HepG2 (cell line): ENCODE measurements around the gene SLC43A3. TPM values are rescaled to one million over a fixed set of nuclear protein-coding genes. Genes with fewer than 3 reads are reported as not detected.

Experiments
- DNMT1 ChIP-seq: sonication (generic); formaldehyde crosslinking; IDR thresholded peaks from 2 replicates; pipeline ENCODE4 v1.5.1; 2020; ENCODE audit warnings: mild to moderate bottlenecking, missing genetic modification reagents
- MTA3 ChIP-seq: sonication (generic); formaldehyde crosslinking; IDR thresholded peaks from 2 replicates; pipeline ENCODE4 v1.4.0; 2020; ENCODE audit warnings: missing genetic modification reagents
- PTBP1 ChIP-seq: fragments of 200-400 bp; formaldehyde crosslinking; IDR thresholded peaks from 2 replicates; pipeline ENCODE4 v1.6.1; 2018; ENCODE audit warnings: low read length, low read depth; ENCODE audit not compliant: poor library complexity, severe bottlenecking
- RCOR2 ChIP-seq: IDR thresholded peaks from 2 replicates; pipeline ENCODE4 v1.6.1; 2016; ENCODE audit warnings: missing biosample characterization, missing genetic modification reagents
- SPEN ChIP-seq: sonication (generic); formaldehyde crosslinking; IDR thresholded peaks from 2 replicates; pipeline ENCODE4 v1.5.1; 2020; ENCODE audit warnings: low read depth, mild to moderate bottlenecking, missing genetic modification reagents
- ZFAT ChIP-seq: sonication (generic); formaldehyde crosslinking; conservative IDR thresholded peaks from 2 replicates; pipeline ENCODE4 v1.8.1; 2023; ENCODE audit warnings: missing genetic modification reagents, inconsistent platforms
- ZNF282 ChIP-seq: fragments of 450-650 bp; IDR thresholded peaks from 2 replicates; pipeline ENCODE4 v1.6.1; 2018; ENCODE audit not compliant: partially characterized antibody
- ZNF530 ChIP-seq: sonication (generic); formaldehyde crosslinking; IDR thresholded peaks from 2 replicates; pipeline ENCODE4 v1.5.0; 2020; ENCODE audit warnings: low read depth, mild to moderate bottlenecking, missing genetic modification reagents
- ZNF567 ChIP-seq: sonication (generic); formaldehyde crosslinking; IDR thresholded peaks from 2 replicates; pipeline ENCODE4 v1.8.1; 2023; ENCODE audit warnings: mild to moderate bottlenecking, missing genetic modification reagents, borderline replicate concordance
- ZNF773 ChIP-seq: sonication (generic); formaldehyde crosslinking; IDR thresholded peaks from 2 replicates; pipeline ENCODE4 v1.4.0; 2020; ENCODE audit warnings: missing genetic modification reagents, borderline replicate concordance
- polyA plus RNA-seq, 8 experiments: library from polyadenylated mRNA; depleted of rRNA in 3 of 8; stranded (reverse) in 7 of 8; unstranded in 1 of 8; fragments of >200 nt; fragmentation: Illumina TruSeq in 4 of 8; extraction: Trizol in 4 of 8; gene quantifications; 2 replicates each; pipeline versions ENCODE4 v1.2.1 to v1.2.3, GENCODE V29; 2011 to 2016; ENCODE audit warnings: low read depth in 4 of 8, missing spikeins in 1 of 8, mixed read lengths in 1 of 8; ENCODE audit not compliant: insufficient read depth in 1 of 8
- total RNA-seq, 5 experiments: library from RNA; depleted of rRNA; stranded (reverse); fragments of >200 nt; fragmentation: Illumina TruSeq; extraction: Trizol; gene quantifications; 2 replicates each; pipeline ENCODE4 v1.2.3, GENCODE V29; 2016; ENCODE audit warnings: low read depth in 1 of 5
- TF ChIP-seq, protein P1 (sequence below): sonication (generic); formaldehyde crosslinking; IDR thresholded peaks from 2 replicates; pipeline ENCODE4 v1.8.0; 2023; ENCODE audit warnings: mild to moderate bottlenecking, missing genetic modification reagents
- TF ChIP-seq, protein P2 (sequence below): sonication (generic); formaldehyde crosslinking; IDR thresholded peaks from 2 replicates; pipeline ENCODE4 v1.4.0; 2020; ENCODE audit warnings: missing genetic modification reagents
- TF ChIP-seq, protein P3 (sequence below): sonication (generic); formaldehyde crosslinking; IDR thresholded peaks from 2 replicates; pipeline ENCODE4 v1.9.0; 2022; ENCODE audit warnings: low read depth, missing genetic modification reagents
- TF ChIP-seq, protein P4 (sequence below): sonication (generic); formaldehyde crosslinking; IDR thresholded peaks from 2 replicates; pipeline ENCODE4 v1.4.0; 2020; ENCODE audit warnings: mild to moderate bottlenecking, missing genetic modification reagents
- TF ChIP-seq, protein P5 (sequence below): sonication (generic); formaldehyde crosslinking; IDR thresholded peaks from 2 replicates; pipeline ENCODE4 v1.9.0; 2021; ENCODE audit warnings: missing genetic modification reagents, borderline replicate concordance
- TF ChIP-seq, protein P6 (sequence below): sonication (generic); formaldehyde crosslinking; IDR thresholded peaks from 2 replicates; pipeline ENCODE4 v1.4.0; 2020; ENCODE audit warnings: missing genetic modification reagents, mild to moderate bottlenecking, borderline replicate concordance

The SLC43A3 gene
- total and polyA plus RNA-seq, 2 of the 13 experiments (the other 11 are each of a cell fraction or from before 2014, with no cell fraction given), result 2.6 TPM; not detected in 1

DNA sequence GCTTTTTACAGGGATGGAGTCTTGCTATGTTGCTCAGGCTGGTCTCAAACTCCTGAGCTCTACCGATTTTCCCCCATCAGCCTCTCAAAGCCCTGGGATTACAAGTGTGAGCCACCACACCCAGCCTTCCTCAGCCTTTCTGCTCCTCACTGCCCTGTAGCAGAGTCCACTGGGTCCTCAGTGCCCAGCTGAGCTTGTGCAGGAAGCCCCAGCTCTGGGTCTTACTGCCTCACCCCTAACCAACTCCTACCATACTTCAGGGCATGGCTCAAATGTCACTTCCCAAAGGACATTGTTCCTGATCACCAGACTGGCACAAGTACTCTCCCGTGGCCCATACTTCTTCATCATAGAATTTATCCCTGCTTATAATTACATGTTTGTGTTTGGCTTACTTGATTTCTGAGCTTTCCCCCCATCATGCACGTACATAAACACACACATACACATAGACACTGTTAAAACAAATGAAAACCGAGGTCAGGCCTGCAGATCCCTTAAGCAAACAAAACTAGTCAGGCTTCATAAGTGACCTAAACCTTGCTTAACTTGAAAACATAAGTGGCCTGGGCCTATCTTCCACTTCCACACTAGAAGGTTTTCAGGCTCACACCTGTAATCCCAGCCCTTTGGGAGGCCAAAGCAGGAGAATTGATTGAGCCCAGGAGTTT lies 14.0 kb upstream of the SLC43A3 start (continued):
- TF ChIP-seq, protein P1, sequence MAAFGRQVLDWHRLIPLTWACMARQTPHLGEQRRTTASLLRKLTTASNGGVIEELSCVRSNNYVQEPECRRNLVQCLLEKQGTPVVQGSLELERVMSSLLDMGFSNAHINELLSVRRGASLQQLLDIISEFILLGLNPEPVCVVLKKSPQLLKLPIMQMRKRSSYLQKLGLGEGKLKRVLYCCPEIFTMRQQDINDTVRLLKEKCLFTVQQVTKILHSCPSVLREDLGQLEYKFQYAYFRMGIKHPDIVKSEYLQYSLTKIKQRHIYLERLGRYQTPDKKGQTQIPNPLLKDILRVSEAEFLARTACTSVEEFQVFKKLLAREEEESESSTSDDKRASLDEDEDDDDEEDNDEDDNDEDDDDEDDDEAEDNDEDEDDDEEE (CRISPR knock-in tag), result no peak
- no peak for TF ChIP-seq ZNF530 (CRISPR knock-in tag)
- no peak for TF ChIP-seq ZNF773 (CRISPR knock-in tag)
- TF ChIP-seq DNMT1 (CRISPR knock-in tag), result no peak
- no peak for TF ChIP-seq RCOR2
- TF ChIP-seq MTA3, result no peak
- TF ChIP-seq, protein P2, sequence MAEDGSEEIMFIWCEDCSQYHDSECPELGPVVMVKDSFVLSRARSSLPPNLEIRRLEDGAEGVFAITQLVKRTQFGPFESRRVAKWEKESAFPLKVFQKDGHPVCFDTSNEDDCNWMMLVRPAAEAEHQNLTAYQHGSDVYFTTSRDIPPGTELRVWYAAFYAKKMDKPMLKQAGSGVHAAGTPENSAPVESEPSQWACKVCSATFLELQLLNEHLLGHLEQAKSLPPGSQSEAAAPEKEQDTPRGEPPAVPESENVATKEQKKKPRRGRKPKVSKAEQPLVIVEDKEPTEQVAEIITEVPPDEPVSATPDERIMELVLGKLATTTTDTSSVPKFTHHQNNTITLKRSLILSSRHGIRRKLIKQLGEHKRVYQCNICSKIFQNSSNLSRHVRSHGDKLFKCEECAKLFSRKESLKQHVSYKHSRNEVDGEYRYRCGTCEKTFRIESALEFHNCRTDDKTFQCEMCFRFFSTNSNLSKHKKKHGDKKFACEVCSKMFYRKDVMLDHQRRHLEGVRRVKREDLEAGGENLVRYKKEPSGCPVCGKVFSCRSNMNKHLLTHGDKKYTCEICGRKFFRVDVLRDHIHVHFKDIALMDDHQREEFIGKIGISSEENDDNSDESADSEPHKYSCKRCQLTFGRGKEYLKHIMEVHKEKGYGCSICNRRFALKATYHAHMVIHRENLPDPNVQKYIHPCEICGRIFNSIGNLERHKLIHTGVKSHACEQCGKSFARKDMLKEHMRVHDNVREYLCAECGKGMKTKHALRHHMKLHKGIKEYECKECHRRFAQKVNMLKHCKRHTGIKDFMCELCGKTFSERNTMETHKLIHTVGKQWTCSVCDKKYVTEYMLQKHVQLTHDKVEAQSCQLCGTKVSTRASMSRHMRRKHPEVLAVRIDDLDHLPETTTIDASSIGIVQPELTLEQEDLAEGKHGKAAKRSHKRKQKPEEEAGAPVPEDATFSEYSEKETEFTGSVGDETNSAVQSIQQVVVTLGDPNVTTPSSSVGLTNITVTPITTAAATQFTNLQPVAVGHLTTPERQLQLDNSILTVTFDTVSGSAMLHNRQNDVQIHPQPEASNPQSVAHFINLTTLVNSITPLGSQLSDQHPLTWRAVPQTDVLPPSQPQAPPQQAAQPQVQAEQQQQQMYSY (CRISPR knock-in tag), result no peak
- TF ChIP-seq, protein P3, sequence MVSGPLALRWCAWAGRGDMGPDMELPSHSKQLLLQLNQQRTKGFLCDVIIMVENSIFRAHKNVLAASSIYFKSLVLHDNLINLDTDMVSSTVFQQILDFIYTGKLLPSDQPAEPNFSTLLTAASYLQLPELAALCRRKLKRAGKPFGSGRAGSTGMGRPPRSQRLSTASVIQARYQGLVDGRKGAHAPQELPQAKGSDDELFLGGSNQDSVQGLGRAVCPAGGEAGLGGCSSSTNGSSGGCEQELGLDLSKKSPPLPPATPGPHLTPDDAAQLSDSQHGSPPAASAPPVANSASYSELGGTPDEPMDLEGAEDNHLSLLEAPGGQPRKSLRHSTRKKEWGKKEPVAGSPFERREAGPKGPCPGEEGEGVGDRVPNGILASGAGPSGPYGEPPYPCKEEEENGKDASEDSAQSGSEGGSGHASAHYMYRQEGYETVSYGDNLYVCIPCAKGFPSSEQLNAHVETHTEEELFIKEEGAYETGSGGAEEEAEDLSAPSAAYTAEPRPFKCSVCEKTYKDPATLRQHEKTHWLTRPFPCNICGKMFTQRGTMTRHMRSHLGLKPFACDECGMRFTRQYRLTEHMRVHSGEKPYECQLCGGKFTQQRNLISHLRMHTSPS (CRISPR knock-in tag), result no peak
- TF ChIP-seq SPEN (CRISPR knock-in tag), result 0 out of 2 replicates have a peak, but pooled peaks have one; percentile 36
- TF ChIP-seq, protein P4, sequence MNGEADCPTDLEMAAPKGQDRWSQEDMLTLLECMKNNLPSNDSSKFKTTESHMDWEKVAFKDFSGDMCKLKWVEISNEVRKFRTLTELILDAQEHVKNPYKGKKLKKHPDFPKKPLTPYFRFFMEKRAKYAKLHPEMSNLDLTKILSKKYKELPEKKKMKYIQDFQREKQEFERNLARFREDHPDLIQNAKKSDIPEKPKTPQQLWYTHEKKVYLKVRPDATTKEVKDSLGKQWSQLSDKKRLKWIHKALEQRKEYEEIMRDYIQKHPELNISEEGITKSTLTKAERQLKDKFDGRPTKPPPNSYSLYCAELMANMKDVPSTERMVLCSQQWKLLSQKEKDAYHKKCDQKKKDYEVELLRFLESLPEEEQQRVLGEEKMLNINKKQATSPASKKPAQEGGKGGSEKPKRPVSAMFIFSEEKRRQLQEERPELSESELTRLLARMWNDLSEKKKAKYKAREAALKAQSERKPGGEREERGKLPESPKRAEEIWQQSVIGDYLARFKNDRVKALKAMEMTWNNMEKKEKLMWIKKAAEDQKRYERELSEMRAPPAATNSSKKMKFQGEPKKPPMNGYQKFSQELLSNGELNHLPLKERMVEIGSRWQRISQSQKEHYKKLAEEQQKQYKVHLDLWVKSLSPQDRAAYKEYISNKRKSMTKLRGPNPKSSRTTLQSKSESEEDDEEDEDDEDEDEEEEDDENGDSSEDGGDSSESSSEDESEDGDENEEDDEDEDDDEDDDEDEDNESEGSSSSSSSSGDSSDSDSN (CRISPR knock-in tag), result no peak
- TF ChIP-seq, protein P5, sequence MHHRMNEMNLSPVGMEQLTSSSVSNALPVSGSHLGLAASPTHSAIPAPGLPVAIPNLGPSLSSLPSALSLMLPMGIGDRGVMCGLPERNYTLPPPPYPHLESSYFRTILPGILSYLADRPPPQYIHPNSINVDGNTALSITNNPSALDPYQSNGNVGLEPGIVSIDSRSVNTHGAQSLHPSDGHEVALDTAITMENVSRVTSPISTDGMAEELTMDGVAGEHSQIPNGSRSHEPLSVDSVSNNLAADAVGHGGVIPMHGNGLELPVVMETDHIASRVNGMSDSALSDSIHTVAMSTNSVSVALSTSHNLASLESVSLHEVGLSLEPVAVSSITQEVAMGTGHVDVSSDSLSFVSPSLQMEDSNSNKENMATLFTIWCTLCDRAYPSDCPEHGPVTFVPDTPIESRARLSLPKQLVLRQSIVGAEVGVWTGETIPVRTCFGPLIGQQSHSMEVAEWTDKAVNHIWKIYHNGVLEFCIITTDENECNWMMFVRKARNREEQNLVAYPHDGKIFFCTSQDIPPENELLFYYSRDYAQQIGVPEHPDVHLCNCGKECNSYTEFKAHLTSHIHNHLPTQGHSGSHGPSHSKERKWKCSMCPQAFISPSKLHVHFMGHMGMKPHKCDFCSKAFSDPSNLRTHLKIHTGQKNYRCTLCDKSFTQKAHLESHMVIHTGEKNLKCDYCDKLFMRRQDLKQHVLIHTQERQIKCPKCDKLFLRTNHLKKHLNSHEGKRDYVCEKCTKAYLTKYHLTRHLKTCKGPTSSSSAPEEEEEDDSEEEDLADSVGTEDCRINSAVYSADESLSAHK (CRISPR knock-in tag), result no peak
- TF ChIP-seq ZNF567 (CRISPR knock-in tag), result no peak
- TF ChIP-seq, protein P6, sequence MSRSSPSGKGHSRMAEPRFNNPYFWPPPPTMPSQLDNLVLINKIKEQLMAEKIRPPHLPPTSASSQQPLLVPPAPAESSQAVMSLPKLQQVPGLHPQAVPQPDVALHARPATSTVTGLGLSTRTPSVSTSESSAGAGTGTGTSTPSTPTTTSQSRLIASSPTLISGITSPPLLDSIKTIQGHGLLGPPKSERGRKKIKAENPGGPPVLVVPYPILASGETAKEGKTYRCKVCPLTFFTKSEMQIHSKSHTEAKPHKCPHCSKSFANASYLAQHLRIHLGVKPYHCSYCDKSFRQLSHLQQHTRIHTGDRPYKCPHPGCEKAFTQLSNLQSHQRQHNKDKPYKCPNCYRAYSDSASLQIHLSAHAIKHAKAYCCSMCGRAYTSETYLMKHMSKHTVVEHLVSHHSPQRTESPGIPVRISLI (CRISPR knock-in tag), result no peak
- TF ChIP-seq PTBP1, result no peak
- TF ChIP-seq ZNF282, result no peak
- TF ChIP-seq ZFAT (CRISPR knock-in tag), result no peak
